Vagina (tissue), 2 donors: Measurements from ENCODE around the gene SLC25A1. TPM values are rescaled to one million over a fixed set of nuclear protein-coding genes. Genes with fewer than 3 reads are reported as not detected.

ENCODE experiments used
- DNase-seq, 2 donors: peaks; one replicate each; pipeline ENCODE4 v3.0.0-alpha.2; 2017; ENCODE audit errors: extremely low spot score in 2 of 2
- H3K27ac ChIP-seq: fragments of 200-600 bp; sonication (generic); one replicate; pipeline ENCODE4 v1.5.1; 2019
- H3K27me3 ChIP-seq: fragments of 200-600 bp; sonication (generic); one replicate; pipeline ENCODE4 v1.5.1; 2019
- H3K36me3 ChIP-seq, 2 donors: fragments of 200-600 bp; sonication (generic); one replicate each; pipeline ENCODE4 v1.5.1; 2017 to 2019
- H3K4me1 ChIP-seq: fragments of 200-600 bp; sonication (generic); one replicate; pipeline ENCODE4 v1.5.1; 2019
- H3K4me3 ChIP-seq, 2 donors: fragments of 200-600 bp; sonication (generic); 1 replicate in 1 of 2; 2 replicates in 1 of 2; pipeline ENCODE4 v1.5.1; 2016 to 2019
- H3K9me3 ChIP-seq: fragments of 200-600 bp; sonication (generic); one replicate; pipeline ENCODE4 v1.5.1; 2019
- CTCF ChIP-seq, 3 experiments: fragments of 450-650 bp in 2 of 3; fragments of 200-600 bp in 1 of 3; sonication (generic) in 1 of 3; IDR thresholded peaks; one replicate each; pipeline ENCODE4 v1.5.1; 2017 to 2019; ENCODE audit warnings: antibody characterized with exemption in 3 of 3, mild to moderate bottlenecking in 2 of 3, moderate library complexity in 2 of 3
- POLR2A ChIP-seq, 2 donors: fragments of 450-650 bp; IDR thresholded peaks; one replicate each; pipeline ENCODE4 v1.6.1; 2017; ENCODE audit warnings: antibody characterized with exemption in 2 of 2, mild to moderate bottlenecking in 2 of 2, moderate library complexity in 2 of 2
- POLR2AphosphoS5 ChIP-seq, 2 donors: sonication (generic); formaldehyde crosslinking; IDR thresholded peaks; one replicate each; pipeline ENCODE4 v1.9.0; 2017; ENCODE audit warnings: antibody characterized with exemption in 2 of 2, mild to moderate bottlenecking in 2 of 2, low read depth in 1 of 2; ENCODE audit not compliant: insufficient read depth in 1 of 2
- intact Hi-C: fragments of 100-400 bp; cut with DNase I; formaldehyde crosslinking; loops from one replicate; pipeline ENCODE4 v1.15.1; 2023
- total RNA-seq: library from RNA; depleted of rRNA; stranded (reverse); fragments of >200 nt; gene quantifications from one replicate; pipeline ENCODE4 v1.2.3, GENCODE V29; 2016

Gene SLC25A1
- total RNA-seq, 1 donor from 2014 or later = 44.2 TPM

GRCh38 chr22:19187716-19188563 is 9.4 kb upstream of the SLC25A1 start:
- Histone ChIP-seq H3K27ac (no peak overlapping the region), H3K9me3 (no peaks in the 10 kb centered on the region), H3K36me3 (no peaks in the 10 kb centered on the region), H3K27me3 (no peaks in the 10 kb centered on the region), H3K4me3 (no peak overlapping the region), H3K4me1 (no peaks in the 10 kb centered on the region)
- no peak for DNase-seq
- intact Hi-C loops = no loop called here
- TF ChIP-seq CTCF (IDR thresholded peaks at IDR 0.05) (no peak), POLR2A (IDR thresholded peaks at IDR 0.05) (no peak), POLR2AphosphoS5 (IDR thresholded peaks at IDR 0.05; ENCODE audit: insufficient read depth in 1 of 2, low read depth in 1 of 2) (no peak)

- DNase-seq = no peak
- no peaks in the 10 kb centered on the region for H3K36me3 ChIP-seq
- peaks cover 4% of the 10 kb centered on the region for H3K4me1 ChIP-seq
- TF ChIP-seq POLR2AphosphoS5 (IDR thresholded peaks at IDR 0.05; ENCODE audit: insufficient read depth in 1 of 2, low read depth in 1 of 2) (no peak), CTCF (IDR thresholded peaks at IDR 0.05) (no peak), POLR2A (IDR thresholded peaks at IDR 0.05) (no peak)
- H3K27ac ChIP-seq = no peak overlapping the region
- H3K4me3 ChIP-seq = no peak overlapping the region
- H3K9me3 ChIP-seq = no peaks in the 10 kb centered on the region
- H3K27me3 ChIP-seq = no peaks in the 10 kb centered on the region
- intact Hi-C loops = no loop called here
Observed at GRCh38 chr22:19184276-19184997, 5.9 kb upstream of the SLC25A1 start.

- Histone ChIP-seq H3K9me3 (no peaks in the 10 kb centered on the region), H3K27me3 (no peaks in the 10 kb centered on the region), H3K4me3 (no peak overlapping the region), H3K36me3 (no peaks in the 10 kb centered on the region), H3K27ac (no peak overlapping the region), H3K4me1 (peaks cover 10% of the 10 kb centered on the region)
- DNase-seq = no peak
- TF ChIP-seq CTCF (IDR thresholded peaks at IDR 0.05) = no peak
- TF ChIP-seq POLR2AphosphoS5 (IDR thresholded peaks at IDR 0.05; ENCODE audit: insufficient read depth in 1 of 2, low read depth in 1 of 2) = no peak
- TF ChIP-seq POLR2A (IDR thresholded peaks at IDR 0.05) = no peak
- intact Hi-C loops = no loop called here
Observed at GRCh38 chr22:19183216-19183615, 4.7 kb upstream of the SLC25A1 start.

GRCh38 chr22:19182472-19183157 is 4.1 kb upstream of the SLC25A1 start:
- Histone ChIP-seq H3K36me3 (no peaks in the 10 kb centered on the region), H3K9me3 (no peaks in the 10 kb centered on the region), H3K27me3 (no peaks in the 10 kb centered on the region), H3K27ac (no peak overlapping the region), H3K4me3 (no peak overlapping the region), H3K4me1 (peaks cover 13% of the 10 kb centered on the region)
- intact Hi-C loops = no loop called here
- TF ChIP-seq POLR2AphosphoS5 (IDR thresholded peaks at IDR 0.05; ENCODE audit: insufficient read depth in 1 of 2, low read depth in 1 of 2) (no peak), CTCF (IDR thresholded peaks at IDR 0.05) (no peak), POLR2A (IDR thresholded peaks at IDR 0.05) (no peak)
- no peak for DNase-seq
